ENCODE measurements around the gene VPS41.
A peak's percentile ranks its signal among the peaks of the same experiment; 100 is the strongest.

The VPS41 gene

DNA sequence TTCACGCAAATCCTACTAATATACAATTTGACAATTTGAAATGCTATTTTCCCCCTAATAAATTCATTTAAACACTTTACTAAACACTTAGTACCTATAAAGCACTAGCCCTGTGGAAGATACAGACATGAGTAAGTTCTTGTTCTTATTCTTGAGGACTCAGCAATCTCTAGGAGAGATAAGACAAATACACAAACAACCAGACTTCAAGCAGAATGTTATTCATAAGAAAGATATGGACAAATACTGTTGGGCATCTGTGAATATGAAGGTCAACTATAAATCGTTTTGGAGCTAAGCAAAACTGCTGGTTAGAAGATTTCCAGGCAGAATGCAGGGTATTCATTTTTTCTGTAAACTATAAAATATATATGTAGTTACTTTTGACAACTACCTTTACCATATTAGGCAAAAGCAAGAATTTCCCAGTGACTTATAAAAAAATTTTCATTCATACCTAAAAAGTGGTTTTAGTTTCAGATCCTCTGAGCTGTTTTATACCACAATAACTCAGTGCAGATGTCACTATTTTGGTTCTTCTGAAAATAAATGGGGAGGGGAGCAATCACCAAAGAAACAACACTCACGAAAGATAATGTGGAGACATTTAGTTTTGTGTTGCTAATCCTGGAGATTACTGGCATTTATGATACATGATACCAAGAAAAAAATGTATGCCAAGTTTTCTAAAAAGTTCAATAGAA, 3.8 kb downstream of the VPS41 start:
- peak; percentile 26 for DNase-seq (ENCODE audit: low spot score)

DNA sequence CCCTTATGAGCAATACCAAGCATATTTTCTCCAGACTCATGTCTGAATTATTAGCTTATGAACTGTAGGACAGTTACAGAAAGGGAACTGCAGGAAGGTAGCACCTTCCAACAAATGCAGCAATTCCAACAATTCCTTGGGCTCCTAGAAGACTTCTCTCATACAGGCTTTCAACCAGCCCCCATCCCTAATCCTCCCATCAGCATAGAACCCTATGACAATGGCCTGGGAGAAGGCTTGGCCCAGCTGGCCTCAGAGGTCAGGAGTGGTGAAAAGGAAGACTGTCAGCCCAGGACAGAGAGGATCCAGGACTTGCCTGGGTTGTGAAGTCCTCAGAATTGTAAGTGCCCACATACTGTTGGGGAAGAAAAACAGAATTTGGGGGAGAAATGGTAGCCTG, 5.9 kb downstream of the VPS41 start:
- no peak for DNase-seq (ENCODE audit: low spot score)

DNA sequence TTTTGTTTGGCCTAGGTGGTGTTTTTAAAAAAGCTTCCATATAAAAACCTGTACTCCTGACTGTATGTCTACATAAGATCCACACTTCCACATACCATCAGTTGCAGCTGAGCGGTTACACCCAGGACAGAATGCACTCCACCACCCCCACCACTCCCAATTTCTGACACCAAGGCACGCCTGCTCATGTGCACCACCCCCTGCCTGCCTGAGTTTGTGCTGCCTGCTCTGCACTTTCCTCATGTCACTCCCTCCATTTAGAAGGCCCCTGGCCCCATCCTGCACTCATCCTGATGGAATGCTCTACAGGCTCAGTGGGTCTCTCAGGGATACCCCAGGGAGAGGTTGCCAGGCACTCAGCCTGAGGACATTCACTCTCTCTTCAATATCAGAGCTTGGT, 6.5 kb downstream of the VPS41 start:
- DNase-seq (ENCODE audit: low spot score) = no peak

DNA sequence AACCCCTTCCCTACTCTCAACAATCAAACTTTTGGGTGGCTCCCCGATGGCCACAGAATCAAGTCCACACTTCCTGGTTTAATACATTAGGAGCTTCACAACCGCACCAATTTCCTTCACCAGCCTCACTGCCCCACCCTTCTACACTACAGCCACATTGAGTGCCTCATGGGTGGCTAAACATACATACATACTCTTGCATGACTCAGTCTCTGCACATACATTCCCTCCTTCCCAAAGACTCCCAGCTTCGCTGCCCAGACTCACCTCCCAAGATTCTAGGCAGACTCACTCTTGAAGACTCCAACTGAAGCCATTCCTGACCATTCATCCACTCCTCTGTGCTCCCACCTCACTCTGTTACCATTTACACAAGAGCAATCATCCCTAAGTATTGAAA, 15.9 kb downstream of the VPS41 start:
- no peak for DNase-seq (ENCODE audit: low spot score)

DNA sequence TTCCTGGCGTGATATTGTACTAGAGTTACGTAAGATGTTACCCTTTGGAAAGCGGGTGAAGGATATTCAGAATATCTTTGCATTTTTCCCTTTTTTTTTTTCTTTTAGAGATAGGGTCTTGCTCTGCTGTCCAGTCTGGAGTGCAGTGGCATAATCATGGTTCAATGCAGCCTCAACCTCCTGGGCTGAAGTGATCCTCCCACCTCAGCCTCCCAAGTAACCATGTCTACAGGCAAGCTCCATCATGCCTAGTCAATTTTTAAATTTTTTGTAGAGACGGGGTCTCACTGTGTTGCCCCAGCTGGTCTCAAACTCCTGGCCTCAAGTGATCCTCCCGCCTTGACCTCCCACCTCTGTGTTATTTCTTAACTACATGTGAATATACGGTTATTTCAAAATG, 18.4 kb downstream of the VPS41 start:
- DNase-seq (ENCODE audit: low spot score) = no peak

DNA sequence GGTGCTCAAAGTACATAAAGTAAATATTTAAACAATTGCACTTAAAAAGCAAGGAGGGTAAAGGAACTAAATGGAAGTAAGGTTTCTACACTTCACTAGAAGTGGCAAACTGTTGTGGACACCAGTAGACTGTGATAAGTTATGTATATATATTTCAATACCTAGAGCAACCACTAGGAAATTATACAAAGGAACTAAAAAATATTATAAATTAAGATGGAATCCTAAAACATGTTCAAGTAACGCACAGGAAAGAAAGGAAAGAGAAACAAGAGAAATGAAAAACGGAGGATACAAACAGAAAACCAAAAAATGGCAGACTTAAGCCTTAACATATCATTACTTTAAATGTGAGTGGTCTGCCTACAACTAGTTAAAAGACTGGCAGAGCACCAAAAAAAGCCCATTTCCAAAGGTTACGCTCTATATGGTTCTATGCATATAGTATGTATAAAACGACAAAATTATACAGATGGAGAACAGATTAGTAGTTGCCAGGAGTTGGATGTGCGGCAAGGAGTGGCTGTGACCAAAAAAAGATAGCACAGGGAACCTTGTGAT, 19.0 kb downstream of the VPS41 start:
- no peak for DNase-seq (ENCODE audit: low spot score)

DNA sequence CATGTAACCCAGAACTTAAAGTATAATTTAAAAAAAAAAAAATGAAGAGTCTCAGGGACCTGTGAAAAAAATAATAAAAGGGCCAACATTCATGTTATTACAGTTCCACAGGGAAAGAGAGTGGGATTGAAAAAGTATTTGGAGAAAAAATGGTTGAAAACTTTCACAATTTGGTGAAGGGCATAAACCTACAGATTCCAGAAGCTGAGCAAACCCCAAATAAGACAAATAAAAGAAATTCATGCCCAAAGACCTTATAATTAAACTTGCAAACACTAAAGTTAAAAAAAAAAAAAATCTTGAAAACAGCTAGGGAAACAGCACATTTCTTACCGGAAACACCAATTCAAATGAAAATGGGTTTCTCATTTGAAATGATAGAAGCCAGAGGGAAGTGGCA, 19.9 kb downstream of the VPS41 start:
- DNase-seq (ENCODE audit: low spot score) = no peak

DNA sequence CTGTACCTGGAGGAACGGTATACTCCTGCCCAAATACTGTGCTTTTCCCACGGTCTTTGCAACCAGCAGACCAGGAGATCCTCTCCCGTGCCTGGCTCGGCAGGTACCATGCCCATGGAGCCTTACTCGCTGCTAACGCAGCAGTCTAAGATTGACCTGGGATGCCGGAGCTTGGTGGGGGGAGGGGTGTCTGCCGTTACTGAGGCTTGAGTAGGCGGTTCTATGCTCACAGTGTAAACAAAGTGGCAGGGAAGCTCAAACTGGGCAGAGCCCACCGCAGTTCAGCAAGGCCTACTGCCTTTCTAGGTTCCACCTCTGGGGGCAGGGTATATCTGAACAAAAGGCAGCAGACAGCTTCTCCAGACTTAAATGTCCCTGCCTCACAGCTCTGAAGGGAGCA, 22.7 kb downstream of the VPS41 start:
- no peak for DNase-seq (ENCODE audit: low spot score)

DNA sequence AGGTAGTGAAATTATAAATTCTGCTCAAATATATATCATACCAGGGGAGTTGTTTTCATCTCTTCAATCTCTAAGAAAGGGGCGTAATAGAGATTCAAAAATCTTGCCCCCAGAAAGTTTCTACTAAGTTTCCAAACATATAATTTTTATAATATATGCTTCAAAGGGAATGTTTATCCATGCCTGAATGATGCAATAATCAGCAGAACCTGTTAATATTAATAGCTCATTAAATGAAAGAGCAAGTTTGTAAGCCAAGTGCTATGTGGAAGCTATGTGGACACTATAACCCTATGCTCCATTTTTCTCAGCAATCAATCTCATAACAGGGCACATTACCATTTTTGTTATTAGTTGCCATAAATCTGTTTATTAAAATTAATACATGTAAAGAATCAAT, 25.3 kb downstream of the VPS41 start:
- no peak for DNase-seq (ENCODE audit: low spot score)

DNA sequence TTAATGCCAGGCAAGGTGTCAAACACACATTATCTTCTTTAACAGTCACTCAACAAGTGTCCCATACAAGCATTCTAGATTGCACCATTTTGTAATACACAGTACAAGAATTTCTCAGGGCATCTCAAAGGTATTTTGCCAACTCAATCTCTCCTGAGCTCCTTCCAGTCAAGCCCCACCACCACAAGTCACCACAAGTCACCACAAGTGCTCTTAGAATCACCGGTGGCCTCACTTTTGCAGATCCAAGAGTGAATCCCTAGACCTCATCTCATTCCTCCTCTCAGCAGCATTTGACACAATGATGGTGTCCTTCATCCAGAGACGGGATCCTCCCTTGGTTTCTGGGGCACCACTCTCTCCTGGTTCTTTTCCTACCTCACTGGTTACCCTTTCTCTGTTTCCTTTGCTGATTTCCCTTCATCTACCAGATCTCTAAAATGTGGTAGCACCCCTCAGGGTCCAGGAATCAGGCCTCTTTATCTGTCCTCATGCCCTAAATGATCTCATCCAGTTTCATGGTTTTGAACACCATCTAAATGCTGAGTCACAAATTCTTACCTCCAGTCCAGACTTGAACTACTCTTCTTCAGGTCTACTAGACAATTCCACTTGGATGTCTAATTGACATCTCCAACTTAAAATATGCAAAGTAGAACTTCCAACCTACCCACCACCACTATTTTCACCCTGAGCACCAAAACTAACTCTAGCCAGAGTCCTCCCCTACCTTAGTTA, 26.9 kb downstream of the VPS41 start:
- DNase-seq (ENCODE audit: low spot score) = no peak

DNA sequence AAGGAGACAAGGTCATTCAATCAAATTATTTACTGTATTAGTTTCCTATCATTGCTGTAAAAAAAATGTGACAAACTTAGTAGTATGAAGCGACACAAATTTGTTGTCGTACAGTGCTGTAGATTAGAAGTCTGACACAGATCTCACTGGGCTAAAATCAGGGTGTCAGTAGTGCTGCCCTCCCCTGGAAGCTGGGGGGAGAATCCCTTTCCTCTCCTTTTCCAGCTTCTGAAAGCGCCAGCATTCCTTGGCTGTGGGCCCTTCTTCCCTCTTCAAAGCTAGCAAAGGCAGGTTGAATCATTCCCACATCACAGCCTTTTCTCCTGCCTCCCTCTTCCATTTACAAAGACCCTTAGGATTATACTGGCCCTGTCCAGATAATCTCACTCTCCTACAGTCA, 28.0 kb downstream of the VPS41 start:
- DNase-seq (ENCODE audit: low spot score) = no peak

DNA sequence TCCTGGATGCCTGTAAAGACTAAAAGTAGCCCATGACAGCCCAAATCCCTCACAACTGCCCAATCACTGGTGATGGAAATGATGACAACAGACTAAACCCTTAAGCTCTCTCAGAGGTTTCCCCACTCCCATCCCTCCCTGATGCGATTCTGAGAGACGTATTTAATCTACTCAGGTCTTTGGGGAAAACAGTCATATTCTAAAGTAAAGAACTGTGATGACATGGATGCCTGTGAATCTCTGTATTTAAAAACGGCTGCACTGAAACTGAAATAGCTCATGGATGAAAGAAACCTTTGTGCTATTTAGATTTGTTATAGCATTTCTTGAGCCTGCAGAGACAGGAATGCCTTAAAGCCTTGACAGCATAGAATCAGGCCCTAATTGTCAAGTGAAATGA, 28.5 kb downstream of the VPS41 start:
- no peak for DNase-seq (ENCODE audit: low spot score)

DNA sequence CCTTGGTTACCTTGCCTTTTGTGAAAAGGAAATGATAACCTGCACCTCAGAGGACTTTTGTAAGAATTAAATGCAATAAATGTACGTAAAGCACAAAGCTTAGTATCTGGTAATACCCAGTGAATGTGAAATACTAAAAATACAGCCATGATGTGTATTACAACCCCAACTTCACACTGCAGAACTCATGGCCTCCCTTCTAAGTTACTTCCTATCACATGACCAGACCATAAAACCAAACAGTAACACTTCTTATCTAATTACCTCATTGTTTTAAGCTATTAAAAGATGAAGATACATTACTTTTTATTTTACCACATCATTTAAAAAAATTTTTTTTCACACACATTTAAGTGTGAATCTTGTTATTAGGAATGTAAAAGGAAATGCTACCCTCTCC, 29.0 kb downstream of the VPS41 start:
- DNase-seq (ENCODE audit: low spot score) = no peak

DNA sequence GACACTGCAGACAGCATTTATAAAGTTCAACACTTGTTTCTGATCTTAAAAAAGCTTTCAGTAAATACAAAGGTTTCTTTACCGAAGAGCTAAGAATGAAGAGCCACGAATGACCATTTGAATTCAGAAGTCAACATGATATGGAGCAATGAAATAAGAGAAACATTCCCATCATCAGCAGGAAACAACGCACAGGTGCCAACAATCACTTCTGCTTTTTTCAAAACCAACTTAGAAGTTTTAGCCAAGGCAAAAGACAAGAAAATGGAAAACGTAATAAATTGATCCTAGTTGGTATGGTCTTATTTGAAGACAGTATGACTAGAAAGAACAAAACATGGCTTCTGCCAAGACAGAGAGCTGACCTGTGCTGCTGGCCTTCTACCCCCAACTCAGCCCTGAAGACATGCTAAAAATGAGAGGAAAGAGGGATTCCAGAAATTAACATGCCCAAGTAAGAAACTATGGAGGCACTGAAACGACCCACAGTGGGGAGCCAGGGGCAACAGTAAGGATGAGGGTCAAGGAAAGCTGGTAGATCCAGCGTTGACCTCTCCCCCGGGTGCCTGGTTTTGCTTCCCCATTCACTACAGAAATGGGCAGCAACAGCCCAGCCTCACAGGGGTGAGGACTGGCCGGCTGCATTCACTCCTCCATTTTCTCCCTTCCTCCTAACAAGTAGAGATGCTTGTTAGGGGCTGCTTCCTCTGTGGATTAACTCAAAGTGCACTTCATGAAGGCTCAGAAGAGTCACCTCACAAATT, 30.1 kb downstream of the VPS41 start:
- DNase-seq (ENCODE audit: low spot score) = no peak

DNA sequence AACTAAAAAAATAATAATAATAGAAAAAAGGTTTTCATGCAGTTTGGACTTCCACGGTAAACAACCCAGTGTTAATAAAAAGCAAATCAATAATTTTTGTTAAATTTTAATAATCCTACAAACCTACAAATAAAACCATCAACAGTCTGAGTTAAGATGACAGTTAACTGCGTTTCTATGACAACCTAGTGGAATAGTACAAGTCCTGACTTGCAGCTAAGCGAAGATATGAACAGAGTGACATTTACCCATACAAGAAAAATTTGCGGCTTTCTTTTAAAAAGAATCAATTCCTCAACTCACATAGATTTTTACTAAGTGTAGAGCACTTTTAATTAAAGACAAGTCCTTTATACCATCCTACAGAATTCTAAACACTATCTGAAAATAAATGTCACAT, 35.6 kb downstream of the VPS41 start:
- DNase-seq (ENCODE audit: low spot score) = no peak

DNA sequence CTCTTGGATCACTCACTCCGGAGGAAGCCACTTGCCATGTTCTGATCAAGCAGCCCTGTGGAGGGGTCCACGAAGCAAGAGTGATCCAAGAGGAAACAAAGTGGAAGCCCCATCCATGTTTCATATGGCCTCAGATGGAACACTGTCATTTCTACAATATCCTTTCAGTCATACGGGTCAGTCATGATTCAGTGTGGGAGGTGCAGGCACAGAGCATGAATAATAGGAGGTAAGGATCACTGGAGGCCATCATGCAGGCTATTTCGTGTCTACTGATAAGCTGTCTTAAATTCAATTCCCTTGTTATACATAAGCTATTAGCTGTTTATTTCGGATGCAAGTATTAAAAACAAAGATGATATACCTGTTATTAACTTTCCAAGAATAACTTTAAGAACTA, 36.8 kb downstream of the VPS41 start:
- no peak for DNase-seq (ENCODE audit: low spot score)

DNA sequence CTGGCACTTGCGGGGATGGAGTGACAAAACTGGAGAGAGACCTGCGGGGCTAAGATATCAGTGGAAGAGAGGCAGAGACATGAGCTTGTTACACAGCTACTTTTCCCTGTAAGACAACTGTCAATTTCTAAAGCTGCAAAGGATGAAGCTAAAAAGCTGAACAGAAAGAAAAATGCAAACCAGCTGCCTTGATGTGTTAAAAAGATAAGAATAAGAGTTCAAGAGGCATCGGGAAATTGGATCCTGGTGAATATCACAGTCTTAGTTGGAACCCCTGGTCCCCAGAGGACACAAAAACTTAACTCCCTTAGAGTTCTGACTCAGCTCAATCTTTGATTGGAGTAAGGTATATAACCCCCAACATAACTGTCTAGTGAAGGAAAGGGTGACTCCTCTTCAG, 38.8 kb downstream of the VPS41 start:
- no peak for DNase-seq (ENCODE audit: low spot score)

DNA sequence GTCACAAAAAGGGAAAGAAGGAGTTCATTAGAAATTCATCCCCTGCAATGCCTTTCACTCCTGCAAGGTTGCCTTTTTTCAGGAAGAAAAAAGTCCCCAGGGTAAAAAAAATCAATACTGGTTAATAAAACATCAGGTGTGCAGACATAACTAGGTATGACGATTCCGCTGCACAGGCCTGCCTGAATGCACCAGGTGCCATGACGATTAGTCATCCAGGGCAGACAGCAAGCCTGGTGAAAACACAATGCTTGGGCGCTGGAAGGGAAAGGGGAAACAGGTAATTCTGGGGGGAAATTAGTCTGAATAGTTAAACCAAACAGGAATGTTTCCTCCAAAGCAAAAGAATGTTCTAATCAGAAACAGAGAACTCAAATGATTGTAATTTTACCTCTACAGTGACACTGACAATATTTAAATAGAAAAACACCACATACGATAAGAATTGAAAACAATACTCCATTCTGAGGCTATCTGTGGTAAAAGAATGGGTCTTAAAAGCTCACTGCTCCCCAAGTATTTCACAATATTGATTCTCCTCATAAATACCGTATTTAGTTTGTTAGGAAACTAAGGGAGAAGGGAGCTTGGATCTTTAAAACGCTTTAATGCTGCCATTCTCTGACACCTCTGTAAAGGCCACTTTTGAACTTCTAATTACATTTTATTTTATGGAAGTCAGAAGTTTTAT, 45.2 kb downstream of the VPS41 start:
- no peak for DNase-seq (ENCODE audit: low spot score)

DNA sequence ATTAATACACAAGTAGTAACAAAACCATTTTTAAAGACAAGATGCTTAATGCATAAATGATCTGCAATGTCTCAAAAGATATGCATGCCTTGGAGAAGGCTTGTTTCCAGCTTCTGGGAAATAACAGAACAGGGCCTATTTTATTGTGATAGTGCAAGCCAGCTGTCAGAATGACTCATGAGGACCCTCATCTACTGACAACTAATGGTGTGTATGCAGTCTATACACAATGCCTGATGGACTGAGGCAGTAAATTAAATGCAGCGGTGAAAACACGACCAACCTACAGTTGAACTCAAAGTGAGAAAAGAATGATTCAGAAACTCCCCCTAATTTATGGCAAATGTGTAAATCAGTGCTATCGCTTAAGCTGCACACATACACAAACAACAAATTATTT, 46.3 kb downstream of the VPS41 start:
- no peak for DNase-seq (ENCODE audit: low spot score)

DNA sequence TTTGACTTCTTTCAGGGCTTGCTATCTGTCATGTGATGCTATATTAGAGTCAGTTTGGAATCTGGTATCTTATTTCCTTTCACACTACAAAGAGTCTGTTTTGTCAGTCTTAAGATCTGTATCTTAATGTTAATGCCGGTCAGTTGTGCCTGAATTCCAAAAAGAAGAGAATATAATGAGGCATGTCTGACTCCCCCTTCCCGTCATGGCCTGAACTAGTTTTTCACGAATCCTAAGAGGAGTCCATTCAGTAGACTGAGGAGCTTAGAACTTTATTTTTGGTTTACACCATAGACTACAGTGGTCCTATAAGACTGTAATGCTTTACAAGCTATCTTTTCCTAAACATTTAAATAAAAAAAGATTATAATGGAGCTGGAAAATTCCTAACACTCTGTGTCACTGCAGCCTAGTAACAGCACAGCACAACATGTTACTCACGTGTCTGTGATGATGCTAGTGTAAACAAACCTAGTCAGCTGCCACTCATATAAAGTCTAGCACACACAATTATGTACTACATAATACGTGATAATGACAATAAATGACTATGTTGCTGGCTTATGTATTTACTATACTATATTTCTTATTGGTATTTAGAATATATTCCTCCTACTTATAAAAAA, 50.6 kb downstream of the VPS41 start:
- DNase-seq (ENCODE audit: low spot score) = no peak

DNA sequence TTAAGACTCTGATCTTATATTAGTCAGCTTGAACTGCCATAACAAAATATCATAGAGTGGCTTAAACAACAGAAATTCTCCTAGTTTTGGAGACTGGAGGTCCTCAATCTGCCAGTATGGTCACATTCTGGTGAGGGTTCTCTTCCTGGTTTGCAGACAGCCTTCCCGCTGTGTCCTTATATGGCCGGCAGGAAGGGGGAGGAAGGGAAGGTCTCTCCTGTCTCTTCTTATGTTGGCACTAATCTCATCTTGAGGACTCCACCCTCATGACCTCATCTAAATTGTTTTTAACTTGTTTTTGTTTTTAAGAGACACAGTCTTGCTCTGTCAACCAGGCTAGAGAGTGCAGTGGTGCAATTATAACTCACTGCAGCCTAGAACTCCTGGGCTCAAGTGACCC, 53.1 kb downstream of the VPS41 start:
- DNase-seq (ENCODE audit: low spot score) = no peak

DNA sequence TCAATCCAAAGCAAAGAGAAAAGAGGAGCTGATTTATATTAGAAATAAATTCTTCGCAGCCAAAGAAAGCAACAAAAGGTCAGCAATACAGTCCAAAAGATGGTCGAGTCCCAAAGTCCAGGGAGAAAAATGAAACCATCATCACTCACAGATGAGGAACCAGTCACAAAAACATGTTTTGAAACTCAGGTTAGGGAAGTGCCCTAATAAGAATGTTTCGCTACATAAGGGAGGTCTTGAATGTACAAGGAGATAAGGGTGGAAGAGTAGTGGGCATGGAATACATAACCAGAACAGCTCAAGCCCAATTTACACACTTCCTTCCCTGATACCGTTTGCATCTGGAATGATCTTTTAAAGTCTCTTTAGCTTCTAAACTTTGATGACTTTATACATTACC, 53.6 kb downstream of the VPS41 start:
- no peak for DNase-seq (ENCODE audit: low spot score)

All from germinal center (tissue), 1 donor.